T1000 (cell line): Measurements from ENCODE around the gene ZNF224.
"Not testable (repeated sequence)": the region's sequence is repeated elsewhere in the genome, so short reads cannot be mapped to it uniquely, and the experiment has no call there.

Experiments used
- DNase-seq: peaks from one replicate; lab custom pipeline; 2025; ENCODE audit warnings: mixed read lengths; lab: John Stamatoyannopoulos, UW

Gene ZNF224

GRCh38 chr19:44093931-44094765, at the start of gene ZNF224:
Gene ZNF224, plus strand, starts transcription at chr19:44094361. Its CDS starts 3,513 bp downstream, at chr19:44097874.
- DNase-seq, result peak; percentile 77

DNA sequence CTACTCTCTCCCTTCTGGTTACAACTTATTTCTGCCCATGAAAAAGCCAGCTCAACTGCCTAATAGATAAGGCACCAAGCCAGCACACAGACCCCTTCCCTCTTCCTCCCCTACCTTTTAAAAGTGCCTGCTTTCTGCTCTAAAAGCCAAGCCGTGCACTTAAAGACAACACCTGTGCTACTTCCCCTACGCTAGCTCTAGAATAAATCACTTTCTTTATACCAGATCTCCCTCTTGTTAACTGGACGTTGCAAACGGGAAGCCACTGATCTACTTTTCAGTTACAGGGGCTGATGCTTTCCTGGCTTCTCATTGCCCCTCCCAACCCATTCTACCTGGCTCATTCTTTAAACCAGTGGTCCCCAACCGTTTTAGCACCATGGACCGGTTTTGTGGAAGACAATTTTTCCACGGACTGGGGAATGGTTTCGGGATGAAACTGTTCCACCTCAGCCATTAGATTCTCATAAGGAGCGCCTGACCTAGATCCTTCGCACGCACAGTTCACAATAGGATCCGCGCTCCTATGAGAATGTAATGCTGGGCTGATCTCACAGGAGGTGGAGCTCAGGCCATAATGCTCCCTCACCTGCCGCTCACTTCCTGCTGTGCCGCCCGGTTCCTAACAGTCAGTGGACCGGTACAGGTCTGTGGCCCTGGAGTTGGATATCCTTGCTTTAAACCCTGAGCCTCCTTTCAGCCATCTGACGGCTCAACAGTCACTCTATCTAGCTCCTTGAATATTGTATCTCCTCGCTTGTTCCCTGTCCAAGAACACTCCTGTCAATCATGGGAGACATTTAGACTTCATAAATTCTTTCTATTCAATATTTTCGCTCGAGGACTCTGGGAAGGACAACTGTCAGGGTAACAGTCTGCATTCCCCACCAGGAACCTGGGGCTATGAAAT, 43.2 kb upstream of the ZNF224 start:
- no peak for DNase-seq

DNA sequence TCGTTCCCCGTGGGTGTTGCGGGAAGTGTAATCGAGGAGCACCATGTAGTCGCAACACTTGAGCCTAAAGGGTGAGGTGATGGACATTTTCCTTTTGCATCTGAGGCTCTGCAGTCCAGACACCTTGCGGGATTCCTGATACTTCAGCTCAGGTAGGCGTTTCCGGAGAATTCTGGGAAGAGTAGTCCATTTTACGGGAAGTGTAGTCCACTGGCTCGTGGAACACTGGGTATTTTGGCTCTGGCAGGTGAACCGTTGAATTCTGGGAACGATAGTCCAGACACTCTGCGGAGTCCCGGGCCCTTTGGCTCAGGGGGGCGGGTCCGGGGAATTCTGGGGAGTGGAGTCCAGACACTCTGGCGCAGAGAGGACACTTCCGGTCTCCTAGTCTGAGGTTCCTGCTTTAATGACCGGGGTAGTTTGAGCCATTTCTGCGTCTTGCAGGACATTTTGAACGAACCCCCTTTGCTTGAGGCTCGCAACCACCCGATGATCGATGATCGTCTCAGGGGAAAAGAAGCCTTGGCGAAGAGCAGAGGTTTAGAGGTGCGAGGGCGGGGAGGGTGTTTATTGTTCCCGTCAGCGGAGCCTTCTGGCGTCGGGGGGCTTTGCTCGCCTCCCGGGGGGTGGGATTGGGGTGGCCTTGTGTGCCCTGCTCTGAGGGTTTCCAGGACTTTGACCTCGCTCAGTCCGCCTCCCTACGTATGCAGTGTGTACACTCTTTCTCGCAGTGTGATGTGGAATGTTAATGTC, 42.3 kb upstream of the ZNF224 start, which contains the start of gene ZNF223:
ZNF223 (plus strand) TSS at position 387 of the 753 bp plus-strand sequence. CDS start 3,141 bp downstream, outside the sequence.
- DNase-seq, result peak; percentile 77

- DNase-seq, result no peak
These were observed 38.3 kb upstream of the ZNF224 start for GRCh38 chr19:44055870-44056269.

DNA sequence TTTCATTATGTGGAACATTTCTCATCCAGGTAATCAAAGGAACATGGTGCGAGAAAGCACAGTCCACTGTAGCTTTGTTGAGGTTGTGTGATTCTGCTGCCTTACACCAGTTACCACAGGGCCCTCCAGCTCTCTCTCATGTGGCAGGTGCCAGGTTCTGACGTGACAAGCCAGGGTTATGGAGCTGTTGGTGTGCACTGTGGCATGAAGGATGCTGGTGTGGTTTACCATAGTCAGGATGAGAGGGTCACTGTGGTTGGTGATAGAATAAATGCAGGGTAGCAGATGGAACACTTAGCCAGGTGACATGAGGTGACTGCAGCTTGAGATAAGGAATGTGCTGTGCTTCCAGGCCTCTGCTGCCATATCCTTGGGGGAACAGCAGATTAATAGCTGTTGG, 34.9 kb upstream of the ZNF224 start:
- DNase-seq, result no peak

DNA sequence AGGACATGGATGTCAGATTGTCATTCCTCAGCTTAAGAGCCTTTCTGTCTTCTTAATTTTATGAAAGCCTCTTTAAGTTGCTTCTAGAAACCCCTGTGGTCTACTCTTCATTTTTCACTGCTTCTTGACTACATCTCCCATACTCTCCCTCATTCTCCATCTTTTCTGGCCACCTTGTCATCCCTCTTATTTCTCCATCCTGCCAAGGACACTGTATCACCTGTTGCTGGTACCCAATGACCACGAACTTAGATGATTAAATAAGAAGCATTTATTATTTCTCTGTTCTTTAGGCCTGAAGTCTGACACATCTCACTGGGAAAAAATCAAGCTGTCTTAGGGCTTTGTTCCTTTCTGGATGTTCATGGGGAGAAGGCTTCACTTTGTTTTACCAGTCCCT, 33.1 kb upstream of the ZNF224 start:
- DNase-seq, result no peak

DNA sequence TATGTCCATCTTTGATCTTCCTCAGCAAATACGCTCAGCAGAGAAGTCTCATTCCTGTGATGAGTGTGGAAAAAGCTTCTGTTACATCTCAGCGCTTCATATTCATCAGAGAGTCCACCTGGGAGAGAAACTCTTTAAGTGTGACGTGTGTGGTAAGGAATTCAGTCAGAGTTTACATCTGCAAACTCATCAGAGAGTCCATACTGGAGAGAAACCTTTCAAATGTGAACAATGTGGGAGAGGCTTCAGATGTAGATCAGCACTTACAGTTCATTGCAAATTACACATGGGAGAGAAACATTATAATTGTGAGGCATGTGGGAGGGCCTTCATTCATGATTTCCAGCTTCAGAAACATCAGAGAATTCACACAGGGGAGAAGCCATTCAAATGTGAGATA, 27.9 kb upstream of the ZNF224 start:
- DNase-seq, result no peak

DNA sequence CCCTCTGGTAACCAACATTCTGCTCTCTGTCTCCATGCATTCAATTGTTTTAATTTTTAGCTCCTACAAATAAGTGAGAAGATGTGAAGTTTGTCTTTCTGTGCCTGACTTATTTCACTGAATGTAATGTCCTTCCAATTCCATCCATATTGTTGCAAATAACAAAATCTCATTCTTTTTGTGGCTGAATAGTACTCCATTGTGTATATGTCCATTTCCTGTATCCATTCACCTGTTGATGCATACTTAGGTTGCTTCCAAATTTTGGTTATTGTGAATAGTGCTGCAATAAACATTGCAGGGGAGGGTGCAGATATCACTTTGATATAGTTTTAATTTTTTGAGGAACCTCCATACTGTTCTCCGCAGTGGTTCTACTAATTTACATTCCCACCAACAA, 24.7 kb upstream of the ZNF224 start:
- DNase-seq, result no peak

DNA sequence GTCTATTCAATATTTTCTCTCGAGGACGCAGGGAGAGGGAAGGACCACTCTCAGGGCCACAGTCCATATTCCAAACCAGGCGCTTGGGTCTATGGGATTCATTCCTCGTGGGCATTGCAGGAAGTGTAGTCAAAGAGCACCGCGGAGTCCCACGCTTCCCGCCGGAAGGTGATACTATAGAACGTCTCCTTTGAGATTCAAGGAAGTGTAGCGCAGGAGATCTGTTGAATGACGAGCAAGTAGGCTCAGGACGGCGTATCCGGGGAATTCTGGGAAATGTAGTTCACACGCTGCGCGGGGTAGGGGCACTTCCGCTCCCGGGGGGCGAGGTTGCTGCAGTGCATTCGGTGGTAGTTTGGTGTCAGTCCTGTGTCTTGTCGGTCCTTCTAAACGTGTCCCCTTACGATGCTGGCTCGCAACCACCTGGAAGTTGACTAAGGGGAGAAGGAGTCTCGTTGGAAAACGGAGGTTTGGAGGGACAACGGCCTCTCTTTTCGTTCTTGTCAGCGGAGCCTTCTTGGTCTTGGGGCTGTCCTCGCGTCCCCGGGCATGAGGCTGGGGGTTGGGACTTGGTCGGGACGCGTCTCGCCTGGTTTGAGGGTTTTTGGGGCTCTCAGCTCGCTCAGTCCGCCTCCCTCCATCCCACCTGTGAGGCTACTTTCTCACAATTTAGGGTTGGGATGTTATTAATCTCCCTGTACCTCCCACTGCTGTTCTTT, 22.2 kb upstream of the ZNF224 start, which contains the start of gene ZNF284:
ZNF284 (plus strand) TSS at position 336 of the 719 bp plus-strand sequence. CDS start 4,231 bp downstream, outside the sequence.
- DNase-seq, result peak; percentile 62

- DNase-seq, result no peak
These were observed 21.4 kb upstream of the ZNF224 start for GRCh38 chr19:44072543-44073401.

- no peak for DNase-seq
These were observed 17.8 kb upstream of the ZNF224 start for GRCh38 chr19:44076325-44076724.

GRCh38 chr19:44092108-44092507, 2.1 kb upstream of the ZNF224 start:
- no peak for DNase-seq

DNA sequence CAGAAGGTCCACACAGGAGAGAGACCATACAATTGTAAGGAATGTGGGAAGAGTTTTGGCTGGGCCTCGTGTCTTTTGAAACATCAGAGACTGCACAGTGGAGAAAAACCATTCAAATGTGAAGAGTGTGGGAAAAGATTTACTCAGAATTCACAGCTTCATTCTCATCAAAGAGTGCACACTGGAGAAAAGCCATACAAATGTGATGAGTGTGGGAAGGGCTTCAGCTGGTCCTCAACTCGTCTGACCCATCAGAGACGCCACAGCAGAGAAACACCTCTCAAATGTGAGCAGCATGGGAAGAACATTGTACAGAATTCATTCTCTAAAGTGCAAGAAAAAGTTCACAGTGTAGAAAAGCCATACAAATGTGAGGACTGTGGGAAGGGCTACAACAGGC, 13.6 kb downstream of the ZNF224 start:
- no peak for DNase-seq

DNA sequence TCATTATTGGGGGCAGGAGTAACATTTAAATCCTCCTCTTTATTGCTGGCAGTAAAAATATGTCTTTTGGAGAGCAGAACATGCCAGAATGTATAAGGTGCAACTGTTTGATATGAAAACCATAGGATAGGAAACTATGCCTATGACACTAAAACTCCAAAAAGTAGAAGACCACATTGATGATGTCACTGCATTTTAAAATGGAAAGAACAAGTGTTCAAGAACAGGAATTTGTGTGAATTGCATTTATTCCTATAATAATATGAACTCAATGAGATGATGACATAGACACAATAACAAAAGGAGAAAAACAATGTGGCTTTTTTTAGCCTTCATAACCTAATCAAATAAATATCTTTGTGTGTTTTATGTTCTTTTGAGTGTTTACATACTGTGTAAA, 15.3 kb downstream of the ZNF224 start:
- DNase-seq, result no peak

DNA sequence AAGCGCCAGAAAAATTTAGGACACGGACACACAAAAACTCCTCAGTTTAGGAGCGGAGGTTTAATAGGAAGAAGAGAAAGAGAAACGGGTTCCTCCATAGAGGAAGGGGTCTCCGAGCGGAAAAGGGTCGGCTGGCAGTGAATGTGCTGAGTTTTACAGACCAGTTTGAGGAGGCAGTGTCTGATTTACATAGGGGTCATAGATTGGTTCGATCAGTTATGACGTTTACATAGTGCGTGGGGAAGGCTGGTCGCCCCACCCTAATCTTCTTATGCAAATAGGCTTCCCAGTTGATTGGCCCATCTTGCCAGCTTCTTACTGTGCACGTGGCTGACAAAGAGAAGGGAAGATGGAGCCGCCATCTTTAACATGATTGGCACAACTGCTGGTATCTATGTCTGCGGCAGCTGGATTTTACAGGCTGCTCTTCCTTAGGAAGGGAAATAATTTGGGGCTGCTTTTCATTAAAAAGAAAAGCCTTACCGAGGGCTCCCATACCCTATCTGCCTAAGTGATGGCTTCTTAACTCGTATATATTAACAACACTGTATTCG, 17.8 kb downstream of the ZNF224 start:
- peak; percentile 11 for DNase-seq

DNA sequence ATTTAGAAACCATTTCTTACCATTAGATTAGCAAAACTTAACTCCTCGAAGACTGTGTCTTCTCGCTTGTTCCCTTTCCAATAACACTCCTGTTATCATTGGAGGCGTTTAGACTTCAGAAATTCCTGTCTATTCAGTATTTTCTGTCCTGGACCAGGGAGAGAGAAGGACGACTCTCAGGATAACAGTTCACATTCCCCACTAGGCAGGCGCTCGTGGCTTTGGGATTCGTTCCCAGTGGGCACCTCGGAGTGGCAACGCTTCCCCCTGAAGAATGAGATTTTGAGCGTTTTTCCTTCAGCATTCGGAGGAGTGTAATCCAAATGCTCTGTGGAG, 18.6 kb downstream of the ZNF224 start:
- DNase-seq, result no peak

GRCh38 chr19:44113138-44113783, 19.1 kb downstream of the ZNF224 start, which contains the start of gene ZNF225:
Gene ZNF225, plus strand, starts transcription at chr19:44113399. Its CDS starts 2,429 bp downstream, at chr19:44115828.
- DNase-seq, result peak; percentile 90

- DNase-seq, result no peak
These were observed 19.7 kb downstream of the ZNF224 start for GRCh38 chr19:44113784-44114390.

DNA sequence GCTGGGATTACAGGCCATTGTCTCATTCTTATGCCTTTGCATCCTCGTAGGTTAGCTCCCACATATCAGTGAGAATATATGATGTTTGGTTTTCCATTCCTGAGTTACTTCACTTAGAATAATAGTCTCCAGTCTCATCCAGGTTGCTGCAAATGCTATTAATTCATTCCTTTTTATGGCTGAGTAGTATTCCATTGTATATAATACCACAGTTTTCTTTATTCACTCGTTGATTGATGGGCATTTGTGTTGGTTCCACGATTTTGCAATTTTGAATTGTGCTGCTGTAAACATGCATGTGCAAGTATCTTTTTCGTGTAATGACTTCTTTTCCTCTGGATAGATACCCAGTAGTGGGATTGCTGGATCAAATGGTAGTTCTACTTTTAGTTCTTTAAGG, 27.0 kb downstream of the ZNF224 start:
- DNase-seq, result not testable (repeated sequence)
